Activated T-cell treated with anti-CD3 and anti-CD28 coated beads, Interleukin-2, amount 50 U/mL, for 72 hours (primary cell): ENCODE results near the gene CDC7. TPM values are rescaled to one million over a fixed set of nuclear protein-coding genes. Genes with fewer than 3 reads are reported as not detected.

Experiments used
- ATAC-seq, 2 donors: fragments of 150-1000 bp; cut with Tn5 transposase; replicated peaks in 1 of 2; 2 replicates each; pipeline ENCODE4 v1.10.0; 2021; ENCODE audit warnings: moderate library complexity in 2 of 2, mild to moderate bottlenecking in 1 of 2
- DNase-seq, 2 donors: peaks; one replicate each; pipeline ENCODE4 v3.0.0; 2021 to 2022; ENCODE audit warnings: mixed read lengths in 1 of 2
- H3K27ac Mint-ChIP-seq: one replicate; pipeline ENCODE4 v1.8.0; 2022; ENCODE audit warnings: mild to moderate bottlenecking, moderate library complexity, mixed read lengths
- H3K27me3 Mint-ChIP-seq: one replicate; pipeline ENCODE4 v1.8.0; 2022; ENCODE audit warnings: low read depth, mixed read lengths
- H3K36me3 Mint-ChIP-seq, 2 donors: one replicate each; pipeline ENCODE4 v1.8.0; 2022; ENCODE audit warnings: mixed read lengths in 2 of 2, mild to moderate bottlenecking in 1 of 2; ENCODE audit not compliant: insufficient read depth in 2 of 2
- H3K4me1 Mint-ChIP-seq: one replicate; pipeline ENCODE4 v1.8.0; 2022; ENCODE audit warnings: low read depth, mixed read lengths
- H3K4me3 Mint-ChIP-seq, 2 donors: one replicate each; pipeline ENCODE4 v1.8.0; 2022; ENCODE audit warnings: mild to moderate bottlenecking in 2 of 2, mixed read lengths in 2 of 2, moderate library complexity in 2 of 2
- H3K9me3 Mint-ChIP-seq, 2 donors: one replicate each; pipeline ENCODE4 v1.8.0; 2022; ENCODE audit warnings: mixed read lengths in 2 of 2
- total RNA-seq, 2 donors: library from RNA; stranded (reverse); gene quantifications; one replicate each; pipeline ENCODE4 v1.2.3, GENCODE V29; 2022

CDC7 gene
- total RNA-seq, 2 donors from 2014 or later: 39.0 to 45.3 TPM

DNA sequence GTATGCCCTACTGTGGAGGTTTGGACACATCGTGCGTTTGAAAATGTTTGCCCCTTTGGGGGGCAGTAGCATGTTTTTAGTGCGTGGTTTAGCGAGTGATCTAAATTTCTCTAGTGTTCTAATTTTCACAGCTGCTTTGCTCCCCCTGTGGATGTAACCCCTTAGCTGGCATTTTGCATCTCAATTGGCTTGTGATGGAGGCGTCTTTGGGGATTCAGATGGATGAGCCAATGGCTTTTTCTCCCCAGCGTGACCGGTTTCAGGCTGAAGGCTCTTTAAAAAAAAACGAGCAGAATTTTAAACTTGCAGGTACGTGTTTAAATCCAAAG, 836 bp downstream of the CDC7 start:
- Mint-ChIP-seq H3K27me3 (no peaks in the 10 kb centered on the region), H3K36me3 (peaks cover 4 to 12% of the 10 kb centered on the region in 2 donors), H3K9me3 (no peaks in the 10 kb centered on the region), H3K27ac (no peak overlapping the region), H3K4me1 (peaks cover 23% of the 10 kb centered on the region), H3K4me3 (no peak overlapping the region)
- DNase-seq (no peak), ATAC-seq (peak in 1 of 2 donors; percentile 10)

DNA sequence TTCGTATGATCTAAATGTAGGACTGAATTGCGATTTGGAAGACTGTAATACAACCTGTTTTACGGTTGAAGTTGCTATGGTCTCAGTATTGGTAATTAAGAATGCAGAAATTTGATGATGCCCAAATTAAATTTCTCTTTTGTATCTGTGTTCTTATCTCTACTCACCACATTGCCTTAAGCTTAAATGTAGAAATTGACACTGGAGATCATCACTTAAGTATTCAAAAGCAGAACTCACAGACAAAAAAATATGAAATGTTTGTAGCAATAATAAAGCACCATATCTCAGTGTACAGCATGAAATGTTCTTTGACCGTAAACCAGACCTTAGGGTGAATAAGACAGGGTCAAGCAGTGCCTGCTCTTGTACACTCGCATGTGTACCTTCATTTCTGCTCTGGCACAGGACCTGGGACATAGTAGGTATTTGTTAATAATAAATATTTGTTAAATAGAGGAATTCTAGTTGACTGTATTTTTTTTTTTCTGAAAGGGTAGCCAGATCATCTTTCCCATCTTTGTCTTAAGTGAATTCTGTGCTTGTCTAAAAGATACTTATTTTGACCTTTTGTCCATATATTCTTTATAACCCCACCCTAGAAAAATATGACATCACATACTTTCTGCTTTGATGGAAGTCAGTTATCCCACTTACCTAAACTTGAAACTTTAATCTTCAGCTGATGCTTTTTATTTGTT, 1.5 kb downstream of the CDC7 start:
- Mint-ChIP-seq H3K4me3 (no peak overlapping the region), H3K9me3 (no peaks in the 10 kb centered on the region), H3K27me3 (no peaks in the 10 kb centered on the region), H3K4me1 (peaks cover 23% of the 10 kb centered on the region), H3K36me3 (peaks cover 4 to 12% of the 10 kb centered on the region in 2 donors), H3K27ac (peak overlapping the region; percentile 73)
- ATAC-seq (no peak), DNase-seq (no peak)

DNA sequence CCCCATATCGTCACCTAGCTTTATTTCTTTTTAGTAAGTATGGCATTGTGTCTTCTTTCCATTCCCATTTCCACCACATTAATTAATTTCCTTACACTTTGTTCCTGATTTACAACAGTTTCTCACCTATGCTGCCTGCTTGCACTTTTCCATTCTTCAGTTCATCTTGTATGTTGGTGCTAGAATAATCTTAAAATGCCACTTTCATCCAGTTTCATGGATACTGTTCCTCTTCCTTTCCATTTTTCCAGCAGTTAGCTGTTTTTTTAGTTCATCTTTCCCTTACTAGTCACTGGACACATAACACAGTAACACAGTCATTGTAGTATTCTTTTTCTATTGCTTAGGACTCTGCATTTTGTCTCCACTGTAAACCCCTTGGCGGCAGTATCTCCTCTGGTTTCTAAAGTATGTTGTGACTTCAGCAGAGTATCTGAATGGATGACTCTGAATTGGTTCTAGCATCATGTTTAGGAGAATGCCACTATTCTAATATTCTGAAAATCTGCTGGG, 2.1 kb downstream of the CDC7 start:
- H3K27me3 Mint-ChIP-seq: no peaks in the 10 kb centered on the region
- no peak overlapping the region for H3K4me3 Mint-ChIP-seq
- H3K9me3 Mint-ChIP-seq: no peaks in the 10 kb centered on the region
- ATAC-seq: no peak
- H3K4me1 Mint-ChIP-seq: peaks cover 23% of the 10 kb centered on the region
- H3K36me3 Mint-ChIP-seq: peaks cover 4 to 12% of the 10 kb centered on the region in 2 donors
- DNase-seq: no peak
- H3K27ac Mint-ChIP-seq: peak overlapping the region; percentile 73

- H3K9me3 Mint-ChIP-seq: no peaks in the 10 kb centered on the region
- H3K4me1 Mint-ChIP-seq: peaks cover 23% of the 10 kb centered on the region
- peaks cover 4 to 12% of the 10 kb centered on the region in 2 donors for H3K36me3 Mint-ChIP-seq
- ATAC-seq: no peak
- no peak overlapping the region for H3K4me3 Mint-ChIP-seq
- no peak for DNase-seq
- H3K27ac Mint-ChIP-seq: no peak overlapping the region
- no peaks in the 10 kb centered on the region for H3K27me3 Mint-ChIP-seq
Observed at GRCh38 chr1:91503332-91503900, 2.8 kb downstream of the CDC7 start.

DNA sequence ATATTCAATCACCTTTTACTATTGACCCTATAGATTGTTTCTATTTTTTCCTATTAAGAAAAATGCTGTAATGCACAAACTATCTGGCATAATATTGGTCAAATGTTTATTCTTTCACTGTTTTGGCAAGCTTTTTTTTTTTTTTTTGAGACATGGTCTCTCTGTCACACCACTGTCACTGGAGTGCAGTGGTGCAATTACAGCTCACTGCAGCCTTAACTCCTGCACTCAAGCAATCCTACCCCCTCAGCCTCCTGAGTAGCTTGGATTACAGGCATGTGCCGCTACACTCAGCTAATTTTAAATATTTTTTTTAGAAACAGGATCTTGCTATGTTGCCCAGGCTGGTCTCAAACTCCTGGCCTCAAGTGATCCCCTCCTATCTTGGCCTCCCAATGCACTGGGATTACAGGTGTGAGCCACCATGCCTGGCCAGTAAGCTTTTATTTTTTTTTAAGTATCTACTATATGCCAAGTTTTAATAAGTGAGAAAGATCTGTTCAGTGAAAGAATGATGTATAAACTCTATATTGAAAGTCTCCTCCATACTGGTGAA, 3.4 kb downstream of the CDC7 start:
- H3K4me1 Mint-ChIP-seq: peaks cover 23% of the 10 kb centered on the region
- ATAC-seq (no peak), DNase-seq (no peak)
- no peaks in the 10 kb centered on the region for H3K27me3 Mint-ChIP-seq
- H3K36me3 Mint-ChIP-seq: peaks cover 8 to 17% of the 10 kb centered on the region in 2 donors
- no peak overlapping the region for H3K4me3 Mint-ChIP-seq
- no peak overlapping the region for H3K27ac Mint-ChIP-seq
- no peaks in the 10 kb centered on the region for H3K9me3 Mint-ChIP-seq

DNA sequence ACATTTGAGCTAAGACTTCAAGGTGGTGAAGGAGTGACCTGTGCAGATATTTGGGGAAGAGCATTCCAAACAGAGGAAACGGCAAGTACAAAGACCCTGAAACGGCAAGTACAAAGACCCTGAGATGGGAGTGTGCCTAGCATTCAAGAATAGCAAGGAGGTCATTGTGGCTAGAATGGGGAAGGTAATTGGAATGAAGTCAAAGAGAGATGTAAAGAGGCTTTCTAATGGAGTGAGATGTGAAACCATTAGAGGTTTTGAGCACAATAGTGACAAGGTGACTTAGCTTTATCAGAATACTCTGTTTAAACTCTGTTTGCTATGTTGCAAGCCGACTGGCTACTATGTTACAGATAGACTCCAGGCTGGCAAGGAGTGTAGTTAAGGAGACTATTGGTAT, 4.4 kb downstream of the CDC7 start:
- Mint-ChIP-seq H3K4me1 (peaks cover 31% of the 10 kb centered on the region), H3K9me3 (no peaks in the 10 kb centered on the region), H3K4me3 (no peak overlapping the region), H3K27ac (no peak overlapping the region), H3K36me3 (peaks cover 13 to 27% of the 10 kb centered on the region in 2 donors), H3K27me3 (no peaks in the 10 kb centered on the region)
- no peak for ATAC-seq
- DNase-seq: no peak

DNA sequence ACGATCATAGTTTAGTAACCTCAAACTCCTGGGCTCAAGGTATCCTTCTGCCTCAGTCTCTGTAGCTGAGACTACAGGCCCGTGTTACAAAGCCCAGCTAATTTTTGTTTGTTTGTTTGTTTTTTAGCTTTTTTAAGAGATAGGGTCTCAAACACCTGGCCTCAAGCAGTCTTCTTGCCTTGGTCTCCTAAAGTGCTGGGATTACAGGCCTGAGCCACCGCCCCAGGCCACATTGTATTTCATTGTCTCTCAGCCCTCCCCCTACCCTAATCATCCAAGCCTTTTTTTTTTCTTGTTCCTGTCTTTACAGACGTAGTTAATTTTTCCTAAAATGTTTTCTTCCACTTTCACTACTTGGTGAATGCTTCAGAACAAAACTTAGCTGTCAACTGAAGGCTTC, 5.4 kb downstream of the CDC7 start:
- Mint-ChIP-seq H3K4me3 (no peak overlapping the region), H3K4me1 (peaks cover 31% of the 10 kb centered on the region), H3K9me3 (no peaks in the 10 kb centered on the region), H3K27me3 (no peaks in the 10 kb centered on the region), H3K27ac (peak overlapping the region; percentile 64), H3K36me3 (peaks cover 16 to 31% of the 10 kb centered on the region in 2 donors)
- ATAC-seq (no peak), DNase-seq (no peak)

DNA sequence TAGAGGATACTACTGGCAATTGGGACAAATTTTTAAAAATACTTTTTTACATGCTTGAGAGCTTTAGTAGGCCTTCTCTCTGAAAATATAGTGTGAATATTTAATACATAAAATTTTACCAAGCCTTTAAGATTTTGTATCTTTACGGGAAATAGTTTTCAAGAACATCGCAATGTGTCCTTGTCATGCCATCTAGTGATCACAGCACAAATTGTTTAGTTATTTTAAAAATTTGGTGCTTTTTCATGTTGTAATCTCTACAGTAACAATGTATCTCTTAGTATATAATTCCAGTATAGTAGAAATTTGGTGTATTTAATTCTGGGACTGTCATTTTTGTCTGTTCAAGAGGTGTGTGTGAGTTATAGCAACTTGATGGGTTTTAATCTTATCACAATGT, 6.7 kb downstream of the CDC7 start:
- no peaks in the 10 kb centered on the region for H3K9me3 Mint-ChIP-seq
- peaks cover 24% of the 10 kb centered on the region for H3K4me1 Mint-ChIP-seq
- ATAC-seq (no peak), DNase-seq (no peak)
- no peak overlapping the region for H3K27ac Mint-ChIP-seq
- no peaks in the 10 kb centered on the region for H3K27me3 Mint-ChIP-seq
- no peak overlapping the region for H3K4me3 Mint-ChIP-seq
- peaks cover 16 to 34% of the 10 kb centered on the region in 2 donors for H3K36me3 Mint-ChIP-seq

GRCh38 chr1:91510754-91511153, 10.1 kb downstream of the CDC7 start:
- peak overlapping the region; percentile 59 for H3K27ac Mint-ChIP-seq
- peaks cover 19 to 33% of the 10 kb centered on the region in 2 donors for H3K36me3 Mint-ChIP-seq
- H3K9me3 Mint-ChIP-seq: no peaks in the 10 kb centered on the region
- DNase-seq (no peak), ATAC-seq (no peak)
- H3K27me3 Mint-ChIP-seq: no peaks in the 10 kb centered on the region
- H3K4me3 Mint-ChIP-seq: no peak overlapping the region
- peaks cover 8% of the 10 kb centered on the region for H3K4me1 Mint-ChIP-seq

DNA sequence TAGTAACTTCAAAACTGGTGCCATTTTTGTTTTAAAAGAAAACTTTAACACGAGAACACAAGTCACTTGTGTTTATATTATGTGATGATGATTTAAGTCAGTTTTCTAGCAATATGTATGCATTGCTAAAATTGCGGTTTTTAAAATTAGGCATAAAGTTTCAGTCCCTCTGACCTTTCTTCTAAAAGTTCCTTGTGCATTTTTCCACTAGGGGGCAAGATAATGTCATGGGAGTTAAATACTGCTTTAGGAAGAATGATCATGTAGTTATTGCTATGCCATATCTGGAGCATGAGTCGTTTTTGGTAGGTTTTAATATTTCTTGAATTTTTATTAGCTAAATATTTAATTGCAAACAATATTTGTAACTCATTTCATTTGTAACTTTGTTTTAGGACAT, 10.7 kb downstream of the CDC7 start:
- no peaks in the 10 kb centered on the region for H3K9me3 Mint-ChIP-seq
- peak overlapping the region; percentile 59 for H3K27ac Mint-ChIP-seq
- no peak for ATAC-seq
- peaks cover 8% of the 10 kb centered on the region for H3K4me1 Mint-ChIP-seq
- DNase-seq: no peak
- peaks cover 19 to 35% of the 10 kb centered on the region in 2 donors for H3K36me3 Mint-ChIP-seq
- H3K27me3 Mint-ChIP-seq: no peaks in the 10 kb centered on the region
- no peak overlapping the region for H3K4me3 Mint-ChIP-seq

GRCh38 chr1:91513160-91513559, 12.5 kb downstream of the CDC7 start:
- peaks cover 0 to 2% of the 10 kb centered on the region in 2 donors for H3K9me3 Mint-ChIP-seq
- no peak overlapping the region for H3K27ac Mint-ChIP-seq
- DNase-seq (no peak), ATAC-seq (no peak)
- peaks cover 29 to 51% of the 10 kb centered on the region in 2 donors for H3K36me3 Mint-ChIP-seq
- H3K4me1 Mint-ChIP-seq: peaks cover 8% of the 10 kb centered on the region
- H3K4me3 Mint-ChIP-seq: no peak overlapping the region
- H3K27me3 Mint-ChIP-seq: no peaks in the 10 kb centered on the region

- DNase-seq (no peak), ATAC-seq (no peak)
- peaks cover 0 to 2% of the 10 kb centered on the region in 2 donors for H3K9me3 Mint-ChIP-seq
- no peak overlapping the region for H3K27ac Mint-ChIP-seq
- H3K36me3 Mint-ChIP-seq: peaks cover 28 to 53% of the 10 kb centered on the region in 2 donors
- peaks cover 14% of the 10 kb centered on the region for H3K4me1 Mint-ChIP-seq
- no peaks in the 10 kb centered on the region for H3K27me3 Mint-ChIP-seq
- no peak overlapping the region for H3K4me3 Mint-ChIP-seq
Observed at GRCh38 chr1:91513706-91514105, 13.1 kb downstream of the CDC7 start.

DNA sequence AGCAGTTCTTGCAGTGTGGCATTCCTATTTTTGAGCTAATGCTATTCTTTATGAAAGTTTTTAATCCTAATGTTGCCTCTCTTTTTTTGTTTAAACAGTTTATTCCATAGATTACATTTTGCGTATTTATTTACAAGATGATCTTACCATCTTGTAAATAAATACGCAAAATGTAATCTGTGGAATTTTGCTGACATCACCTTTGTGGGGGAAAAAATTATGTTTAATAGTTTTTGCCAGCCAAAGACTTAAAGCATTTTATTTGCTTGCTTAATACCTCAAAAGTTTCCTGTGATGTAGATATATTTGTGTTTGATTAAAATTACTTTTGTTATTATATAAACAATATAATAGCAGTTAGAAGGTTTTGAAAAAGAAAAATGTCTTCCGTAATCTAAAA, 15.3 kb downstream of the CDC7 start:
- no peaks in the 10 kb centered on the region for H3K27me3 Mint-ChIP-seq
- no peak overlapping the region for H3K27ac Mint-ChIP-seq
- H3K36me3 Mint-ChIP-seq: peaks cover 17 to 36% of the 10 kb centered on the region in 2 donors
- DNase-seq (no peak), ATAC-seq (no peak)
- H3K9me3 Mint-ChIP-seq: peaks cover 0 to 2% of the 10 kb centered on the region in 2 donors
- H3K4me3 Mint-ChIP-seq: no peak overlapping the region
- H3K4me1 Mint-ChIP-seq: peaks cover 16% of the 10 kb centered on the region
